IPS-15b (cell line): ENCODE data around the gene LAMTOR5.

Experiments
- H3K27me3 ChIP-seq: one replicate; pipeline ENCODE4 v1.6.1; 2013; ENCODE audit warnings: low read length; ENCODE audit not compliant: control insufficient read depth, insufficient read depth
- H3K36me3 ChIP-seq: one replicate; pipeline ENCODE4 v1.6.1; 2013; ENCODE audit warnings: low read length; ENCODE audit not compliant: control insufficient read depth, insufficient read depth
- H3K4me1 ChIP-seq: one replicate; pipeline ENCODE4 v1.6.1; 2013; ENCODE audit warnings: mild to moderate bottlenecking, low read length; ENCODE audit not compliant: control insufficient read depth, insufficient read depth
- H3K4me3 ChIP-seq: one replicate; pipeline ENCODE4 v1.5.1; 2013; ENCODE audit warnings: low read depth, low read length
- H3K9ac ChIP-seq: one replicate; pipeline ENCODE4 v1.6.1; 2013; ENCODE audit warnings: low read depth, mild to moderate bottlenecking, low read length
- H3K9me3 ChIP-seq: one replicate; pipeline ENCODE4 v1.6.1; 2013; ENCODE audit warnings: mild to moderate bottlenecking, low read length; ENCODE audit not compliant: control insufficient read depth, insufficient read depth

The LAMTOR5 gene

DNA sequence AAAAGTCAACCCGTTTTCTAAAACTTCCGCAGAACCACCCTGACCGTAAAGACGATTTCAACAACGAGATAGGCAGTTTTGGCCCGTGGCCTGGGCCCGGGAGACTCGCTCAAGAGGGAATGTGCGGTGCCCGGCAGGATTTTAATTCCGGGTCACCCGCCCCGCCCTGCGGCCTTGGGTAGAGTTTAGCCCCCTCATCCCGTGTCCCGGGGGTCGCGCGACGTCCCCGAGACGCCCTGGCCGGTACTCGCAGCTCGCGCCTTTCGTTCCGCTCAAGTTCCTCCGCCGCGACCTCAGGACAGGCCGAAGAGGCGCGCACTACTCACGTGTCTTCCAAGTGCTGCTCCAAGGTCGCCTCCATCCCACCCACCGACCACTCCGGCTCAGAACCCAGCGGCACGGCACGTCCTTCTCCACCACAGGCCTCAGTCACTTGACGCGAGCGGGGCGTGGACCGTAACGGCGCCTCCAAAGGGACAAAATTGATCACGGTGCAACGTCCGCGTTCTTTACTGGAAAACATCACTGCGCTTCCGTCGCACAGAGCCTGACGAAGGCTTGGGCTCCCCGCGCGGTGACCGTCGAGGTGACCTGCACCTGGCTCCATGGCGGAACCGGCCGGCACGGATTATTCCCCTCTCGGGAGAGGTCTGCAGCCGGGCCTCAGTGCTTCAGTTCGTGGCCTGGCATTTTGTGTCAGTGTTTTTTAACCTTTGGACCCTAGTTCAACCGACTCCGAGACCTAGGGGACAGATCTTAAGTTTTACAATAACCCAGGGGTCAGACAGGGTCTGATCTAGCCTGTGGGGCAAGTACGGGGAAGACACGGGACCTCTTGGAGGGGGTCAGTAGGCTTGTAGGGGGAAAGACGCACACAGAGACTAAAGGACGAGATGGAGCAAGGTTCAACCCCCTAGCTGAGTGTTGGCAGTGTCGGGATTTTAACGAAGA lies at the start of gene LAMTOR5:
TSS of gene LAMTOR5 (minus strand) at position 435 of the 951 bp plus-strand sequence. CDS start at position 361, 74 bp downstream.
- no peaks in the 10 kb centered on the region for H3K9me3 ChIP-seq
- H3K9ac ChIP-seq, result peak within 1 kb of the TSS; percentile 68
- peaks cover 8% of the 10 kb centered on the region for H3K36me3 ChIP-seq
- no peaks in the 10 kb centered on the region for H3K4me1 ChIP-seq
- H3K27me3 ChIP-seq, result no peaks in the 10 kb centered on the region
- H3K4me3 ChIP-seq, result peak within 1 kb of the TSS; percentile 95

DNA sequence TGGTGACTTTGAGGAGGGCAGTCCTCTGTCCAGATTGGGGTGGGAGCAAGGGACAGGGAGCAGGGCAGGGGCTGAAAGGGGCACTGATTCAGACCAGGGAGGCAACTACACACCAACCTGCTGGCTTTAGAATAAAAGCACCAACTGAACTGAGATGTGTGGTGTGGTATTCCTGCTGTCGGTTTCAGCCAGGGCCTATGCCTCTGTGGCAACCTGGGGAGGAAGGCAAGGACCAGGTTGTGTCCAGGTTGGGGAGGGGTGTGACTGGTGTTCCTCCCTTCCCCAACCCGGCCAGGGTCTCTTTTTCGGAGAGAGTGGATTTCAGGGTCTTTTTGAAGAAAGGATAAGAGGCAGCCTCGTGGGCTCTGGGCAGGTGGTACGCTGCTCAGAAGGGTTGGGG lies 49.7 kb upstream of the LAMTOR5 start:
- Histone ChIP-seq H3K9me3 (no peaks in the 10 kb centered on the region), H3K27me3 (no peaks in the 10 kb centered on the region), H3K9ac (no peak overlapping the region), H3K4me1 (peaks cover 5% of the 10 kb centered on the region), H3K4me3 (no peak overlapping the region), H3K36me3 (no peaks in the 10 kb centered on the region)

GRCh38 chr1:110455151-110455550 lies 47.7 kb upstream of the LAMTOR5 start:
- Histone ChIP-seq H3K36me3 (no peaks in the 10 kb centered on the region), H3K9ac (no peak overlapping the region), H3K4me1 (peaks cover 7% of the 10 kb centered on the region), H3K4me3 (no peak overlapping the region), H3K9me3 (no peaks in the 10 kb centered on the region), H3K27me3 (no peaks in the 10 kb centered on the region)

DNA sequence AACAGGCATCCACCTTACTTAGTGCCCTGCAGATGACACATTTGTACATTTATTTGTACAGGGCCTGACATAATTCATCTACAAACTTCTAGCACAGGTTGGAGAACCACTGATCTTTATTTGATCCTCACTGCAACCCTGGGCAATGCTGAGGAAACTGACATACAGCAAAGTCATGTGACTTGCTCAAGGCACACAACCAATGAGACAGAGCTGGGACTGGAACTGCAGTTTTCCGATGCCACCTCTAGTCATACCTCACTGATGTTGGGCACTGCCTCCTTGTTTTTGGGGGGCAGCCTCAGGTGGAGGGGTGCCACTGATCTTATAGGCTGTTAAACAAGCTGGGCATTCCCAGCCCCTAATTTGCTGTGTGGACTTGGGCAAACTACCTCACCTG lies 46.8 kb upstream of the LAMTOR5 start:
- H3K9me3 ChIP-seq, result no peaks in the 10 kb centered on the region
- H3K4me3 ChIP-seq, result no peak overlapping the region
- no peaks in the 10 kb centered on the region for H3K36me3 ChIP-seq
- H3K27me3 ChIP-seq, result no peaks in the 10 kb centered on the region
- H3K4me1 ChIP-seq, result peaks cover 12% of the 10 kb centered on the region
- no peak overlapping the region for H3K9ac ChIP-seq

DNA sequence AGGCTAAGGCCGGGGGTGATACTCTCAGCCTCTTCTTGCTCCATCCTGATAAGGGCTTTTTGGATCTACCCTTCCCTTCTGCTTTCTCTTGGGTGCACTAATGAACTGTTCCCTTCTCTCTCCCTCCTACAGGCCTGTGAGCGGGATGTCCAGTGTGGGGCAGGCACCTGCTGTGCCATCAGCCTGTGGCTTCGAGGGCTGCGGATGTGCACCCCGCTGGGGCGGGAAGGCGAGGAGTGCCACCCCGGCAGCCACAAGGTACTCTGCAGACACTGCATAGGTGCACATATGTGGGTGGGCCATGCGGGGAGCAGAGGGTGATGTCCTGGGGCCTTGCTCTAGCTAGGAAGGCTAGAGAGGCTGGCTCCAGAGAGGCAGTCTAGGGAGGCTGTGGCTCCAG lies 46.3 kb upstream of the LAMTOR5 start:
- Histone ChIP-seq H3K9ac (no peak overlapping the region), H3K36me3 (no peaks in the 10 kb centered on the region), H3K4me3 (no peak overlapping the region), H3K4me1 (peaks cover 12% of the 10 kb centered on the region), H3K27me3 (no peaks in the 10 kb centered on the region), H3K9me3 (no peaks in the 10 kb centered on the region)

DNA sequence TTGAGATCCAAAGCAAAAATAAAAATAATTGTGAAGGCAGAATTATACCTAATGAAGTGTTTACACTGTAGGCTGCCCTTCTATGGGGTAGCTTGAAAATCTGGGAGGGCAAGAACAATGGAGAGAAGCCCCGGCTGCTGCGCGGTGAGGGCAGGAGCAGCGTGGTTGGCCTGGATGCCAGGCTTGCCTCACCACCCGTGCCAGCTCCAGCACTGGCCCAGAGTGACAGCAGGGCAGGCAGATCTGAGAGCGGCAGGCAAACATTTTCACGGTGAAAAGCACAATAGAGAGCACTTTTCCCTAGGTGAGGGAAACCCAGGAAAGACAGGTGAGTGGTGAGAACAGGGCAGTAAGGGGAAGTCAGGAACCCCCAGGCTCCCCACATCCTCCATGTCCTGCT lies 44.8 kb upstream of the LAMTOR5 start:
- Histone ChIP-seq H3K9me3 (no peaks in the 10 kb centered on the region), H3K36me3 (no peaks in the 10 kb centered on the region), H3K4me1 (peaks cover 12% of the 10 kb centered on the region), H3K9ac (no peak overlapping the region), H3K27me3 (no peaks in the 10 kb centered on the region), H3K4me3 (no peak overlapping the region)

GRCh38 chr1:110450929-110451328 lies 43.4 kb upstream of the LAMTOR5 start, which contains the start of gene PROK1:
Gene PROK1 (plus strand): TSS chr1:110451149. CDS start chr1:110451217, 68 bp downstream.
- Histone ChIP-seq H3K9me3 (no peaks in the 10 kb centered on the region), H3K4me3 (no peak within 1 kb of the TSS), H3K36me3 (no peaks in the 10 kb centered on the region), H3K4me1 (peaks cover 12% of the 10 kb centered on the region), H3K9ac (no peak within 1 kb of the TSS), H3K27me3 (no peaks in the 10 kb centered on the region)

- Histone ChIP-seq H3K27me3 (no peaks in the 10 kb centered on the region), H3K36me3 (no peaks in the 10 kb centered on the region), H3K4me3 (no peak overlapping the region), H3K9me3 (no peaks in the 10 kb centered on the region), H3K9ac (no peak overlapping the region), H3K4me1 (peaks cover 10% of the 10 kb centered on the region)
Measured at GRCh38 chr1:110449661-110450651, 42.5 kb upstream of the LAMTOR5 start.

GRCh38 chr1:110444561-110444960 lies 37.1 kb upstream of the LAMTOR5 start:
- H3K9me3 ChIP-seq, result no peaks in the 10 kb centered on the region
- no peak overlapping the region for H3K9ac ChIP-seq
- H3K4me1 ChIP-seq, result peaks cover under 1% of the 10 kb centered on the region
- H3K4me3 ChIP-seq, result no peak overlapping the region
- no peaks in the 10 kb centered on the region for H3K27me3 ChIP-seq
- H3K36me3 ChIP-seq, result no peaks in the 10 kb centered on the region

DNA sequence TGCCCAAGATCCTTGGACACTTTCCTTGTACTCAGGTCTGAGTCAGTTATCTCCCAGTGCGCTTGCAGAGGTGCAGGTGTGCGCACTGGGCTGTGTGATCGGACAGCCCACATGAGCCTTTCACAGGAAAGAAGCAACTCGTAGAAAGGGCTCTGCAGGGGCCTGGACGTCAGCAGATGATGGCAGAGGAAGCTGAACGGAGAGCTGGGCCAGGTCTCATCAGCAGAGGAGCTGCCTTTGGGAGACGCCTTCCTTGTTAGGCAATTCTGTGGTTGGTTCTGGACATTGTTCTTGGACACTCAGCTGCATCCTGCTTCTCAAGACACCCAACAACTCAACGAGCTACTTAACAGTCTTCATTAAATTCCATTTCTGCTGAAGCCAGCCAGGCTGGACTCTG lies 36.0 kb upstream of the LAMTOR5 start:
- H3K27me3 ChIP-seq, result no peaks in the 10 kb centered on the region
- H3K4me3 ChIP-seq, result no peak overlapping the region
- H3K9me3 ChIP-seq, result no peaks in the 10 kb centered on the region
- H3K4me1 ChIP-seq, result no peaks in the 10 kb centered on the region
- H3K36me3 ChIP-seq, result no peaks in the 10 kb centered on the region
- no peak overlapping the region for H3K9ac ChIP-seq

GRCh38 chr1:110441888-110442287 lies 34.4 kb upstream of the LAMTOR5 start:
- H3K4me3 ChIP-seq, result no peak overlapping the region

More at GRCh38 chr1:110441888-110442287, 34.4 kb upstream of the LAMTOR5 start:
- Histone ChIP-seq H3K4me1 (no peaks in the 10 kb centered on the region), H3K9me3 (no peaks in the 10 kb centered on the region), H3K36me3 (no peaks in the 10 kb centered on the region), H3K9ac (no peak overlapping the region), H3K27me3 (no peaks in the 10 kb centered on the region)
